Measurements from ENCODE around the gene EGFL8. TPM values are rescaled to one million over a fixed set of nuclear protein-coding genes. Genes with fewer than 3 reads are reported as not detected.

Gene EGFL8
- total RNA-seq, 1 donor from 2014 or later: 17.2 TPM

- no peak for DNase-seq
Measured at GRCh38 chr6:32146687-32147086, 17.7 kb upstream of the EGFL8 start.

DNA sequence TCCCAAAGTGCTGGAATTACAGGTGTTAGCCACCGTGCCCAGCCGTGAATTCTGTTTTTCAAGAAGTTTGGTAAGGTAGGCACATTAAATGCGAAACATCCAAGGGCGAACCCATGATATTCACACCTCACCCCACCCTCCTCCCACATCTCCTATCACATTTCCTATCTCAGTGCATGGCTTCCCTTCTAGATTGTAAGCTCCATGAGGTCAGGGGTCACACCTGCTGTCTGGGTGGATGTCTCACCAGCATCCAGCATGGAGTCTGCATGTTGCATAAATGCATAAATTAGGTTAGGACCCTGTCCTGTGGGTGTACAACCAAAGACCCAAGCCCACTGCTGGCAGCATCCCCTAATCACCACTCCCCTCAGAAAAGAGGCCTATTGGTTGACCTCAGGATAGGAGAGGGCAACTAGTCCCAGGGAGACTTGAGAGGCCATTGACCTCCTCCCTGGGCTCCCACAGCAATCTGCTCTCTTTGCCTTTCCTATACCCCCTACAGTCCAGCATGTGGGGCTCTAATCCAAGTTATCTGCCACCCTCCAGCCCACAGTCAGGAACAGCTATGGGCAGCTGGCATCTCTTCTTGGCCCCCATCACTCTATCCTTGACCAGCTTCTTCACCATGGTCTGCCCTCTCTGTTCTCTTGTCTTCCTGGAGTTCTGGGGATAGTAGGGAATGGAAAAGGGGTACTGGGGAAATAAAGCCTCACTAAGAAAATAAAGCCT lies 16.8 kb upstream of the EGFL8 start:
- no peak for DNase-seq

- DNase-seq: peak; percentile 48
Measured at GRCh38 chr6:32148289-32149091, 15.9 kb upstream of the EGFL8 start.

- DNase-seq: no peak
Measured at GRCh38 chr6:32149092-32149755, 15.2 kb upstream of the EGFL8 start.

GRCh38 chr6:32149932-32150870 lies 14.2 kb upstream of the EGFL8 start:
- DNase-seq: no peak

DNA sequence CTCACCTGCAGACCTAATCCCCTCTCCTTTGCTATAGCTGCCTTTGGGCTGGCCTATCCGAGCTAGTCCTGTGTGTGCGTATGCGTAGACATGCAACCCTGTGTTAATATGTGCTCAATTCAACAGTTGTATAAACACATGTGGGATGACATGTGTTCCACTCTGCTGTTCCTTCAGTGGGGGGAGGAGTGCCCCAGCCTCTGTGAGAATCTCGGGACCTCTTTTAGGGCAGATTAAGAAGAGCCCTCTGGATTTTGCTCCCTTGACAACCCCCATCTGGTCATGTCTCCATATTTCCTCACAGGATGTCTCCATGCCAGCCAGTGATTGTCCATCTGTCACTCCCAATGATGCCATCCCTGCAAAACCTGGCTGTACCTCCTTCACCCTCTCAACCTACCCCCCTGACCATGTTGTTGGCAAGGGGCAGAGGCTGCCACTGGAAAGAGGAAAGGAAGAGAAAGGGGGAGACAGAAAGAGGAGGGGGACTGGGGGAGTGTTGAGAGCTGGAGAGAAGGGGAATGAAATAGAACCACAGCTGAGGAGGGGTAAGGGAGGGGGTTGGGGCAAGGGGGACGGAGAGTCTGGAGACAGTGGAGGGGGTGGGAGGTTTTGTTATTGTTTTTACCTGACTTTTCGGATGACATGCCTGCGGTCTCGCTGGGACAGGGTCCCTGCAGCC lies 13.1 kb upstream of the EGFL8 start:
- no peak for DNase-seq

- no peak for DNase-seq
Measured at GRCh38 chr6:32151863-32152768, 12.3 kb upstream of the EGFL8 start, which contains the start of gene PRRT1. PRRT1 (minus strand) TSS chr6:32151939; CDS start chr6:32151827, 112 bp downstream.

DNA sequence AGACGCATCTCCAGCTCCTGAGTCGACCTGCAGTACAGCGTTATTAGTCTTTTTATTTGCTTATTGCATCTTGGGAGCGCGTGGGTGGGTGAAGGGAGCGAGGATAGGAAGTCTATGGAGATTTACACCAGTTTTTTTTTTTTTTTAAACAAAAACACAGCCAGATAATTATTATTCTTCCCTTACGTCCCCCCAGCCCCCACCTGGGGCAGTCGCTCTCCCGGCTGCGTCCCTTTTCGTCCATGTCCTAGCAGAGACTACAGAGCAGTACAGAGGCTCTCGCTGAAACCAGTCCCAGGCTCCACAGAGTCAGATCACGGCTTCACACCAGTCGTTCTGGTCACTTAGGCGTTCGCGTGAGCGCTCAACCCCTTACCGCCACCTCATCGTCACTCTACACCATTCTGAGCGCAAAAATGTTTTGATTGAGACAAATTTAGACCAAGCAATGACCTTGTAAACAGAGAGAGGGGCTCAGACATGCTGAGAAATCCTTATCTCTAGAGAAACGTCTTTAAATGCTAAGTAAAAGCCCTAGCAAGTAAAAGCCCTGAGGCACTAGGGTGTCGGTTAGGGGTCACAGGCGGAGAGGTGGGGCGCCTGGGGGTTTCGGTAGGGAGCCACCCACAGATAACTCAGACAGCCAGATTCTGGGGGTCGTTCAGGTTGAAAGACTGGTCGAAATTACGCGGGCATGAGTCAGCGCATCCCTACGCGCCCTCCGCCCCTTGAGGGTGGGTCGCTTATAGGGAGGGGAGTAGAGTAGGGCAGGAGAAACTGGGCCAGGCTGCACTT lies 11.4 kb upstream of the EGFL8 start:
- DNase-seq: no peak

DNA sequence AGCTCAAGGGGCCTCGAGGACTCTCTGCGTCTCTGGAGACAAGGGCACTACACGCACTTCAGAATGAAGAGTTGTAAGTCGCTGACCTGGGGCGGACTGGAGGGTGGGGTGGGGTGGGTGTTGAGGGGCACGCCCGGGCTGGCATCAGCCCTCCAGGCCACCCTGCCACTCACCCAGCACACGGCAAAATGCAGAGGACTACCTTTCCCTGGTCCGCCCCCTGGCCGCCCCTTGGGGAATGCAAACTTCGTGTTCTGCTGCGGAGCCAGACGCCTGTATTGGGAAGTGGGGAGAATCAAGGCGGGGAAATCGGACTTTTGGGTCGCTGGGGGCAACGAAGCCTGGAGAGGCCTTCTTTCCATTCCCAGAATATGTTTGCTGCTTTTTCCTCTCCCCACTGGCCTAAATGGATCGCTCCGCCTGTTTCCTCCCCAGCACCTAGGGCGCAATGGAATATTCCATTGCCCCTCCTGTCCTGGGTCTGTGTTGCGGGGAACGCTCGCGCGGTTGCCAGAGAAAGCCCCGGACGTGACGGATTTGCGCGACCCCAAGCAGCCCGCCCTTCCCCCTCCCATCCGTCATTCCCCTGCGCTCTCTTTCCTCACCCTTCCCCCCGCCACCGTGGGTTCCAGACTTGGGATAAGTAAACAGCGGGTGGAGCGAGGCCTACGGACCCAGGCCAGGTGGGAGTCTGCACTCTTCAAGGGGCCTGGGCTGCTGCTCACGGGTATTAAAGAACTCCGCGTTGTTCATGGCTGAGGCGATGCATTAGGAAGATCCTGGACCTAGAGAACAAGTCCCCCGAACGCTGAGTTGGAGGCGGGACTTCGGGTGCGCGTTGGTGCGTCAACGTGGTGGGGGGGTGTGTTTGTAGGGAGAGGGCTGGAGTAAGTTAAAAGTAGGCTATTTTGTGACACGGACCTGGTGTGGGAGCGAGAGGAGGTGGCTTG lies 10.6 kb upstream of the EGFL8 start, which contains the start of gene PPT2:
TSS of gene PPT2 (plus strand) at position 578 of the 950 bp plus-strand sequence. CDS start 454 bp downstream, outside the sequence.
- peak; percentile 95 for DNase-seq

DNA sequence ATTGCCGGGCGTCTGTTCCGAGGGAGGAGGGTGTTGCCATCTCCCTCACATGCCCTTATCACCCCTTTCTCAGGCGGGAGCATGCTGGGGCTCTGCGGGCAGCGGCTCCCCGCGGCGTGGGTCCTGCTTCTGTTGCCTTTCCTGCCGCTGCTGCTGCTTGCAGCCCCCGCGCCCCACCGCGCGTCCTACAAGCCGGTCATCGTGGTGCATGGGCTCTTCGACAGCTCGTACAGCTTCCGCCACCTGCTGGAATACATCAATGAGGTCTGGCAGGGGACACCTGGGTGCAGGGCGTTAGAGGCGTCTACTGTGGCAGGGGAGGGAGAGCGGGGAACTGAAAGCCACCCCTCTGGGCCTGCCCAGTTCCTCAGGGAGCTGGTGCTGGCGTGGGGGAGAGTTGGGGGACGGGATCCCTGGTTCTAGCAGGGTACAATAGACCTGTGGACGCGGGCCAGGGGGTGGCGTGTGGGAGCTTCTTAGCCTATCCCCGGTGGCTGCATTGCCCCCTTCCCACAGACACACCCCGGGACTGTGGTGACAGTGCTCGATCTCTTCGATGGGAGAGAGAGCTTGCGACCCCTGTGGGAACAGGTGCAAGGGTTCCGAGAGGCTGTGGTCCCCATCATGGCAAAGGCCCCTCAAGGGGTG lies 9.8 kb upstream of the EGFL8 start:
- no peak for DNase-seq

DNA sequence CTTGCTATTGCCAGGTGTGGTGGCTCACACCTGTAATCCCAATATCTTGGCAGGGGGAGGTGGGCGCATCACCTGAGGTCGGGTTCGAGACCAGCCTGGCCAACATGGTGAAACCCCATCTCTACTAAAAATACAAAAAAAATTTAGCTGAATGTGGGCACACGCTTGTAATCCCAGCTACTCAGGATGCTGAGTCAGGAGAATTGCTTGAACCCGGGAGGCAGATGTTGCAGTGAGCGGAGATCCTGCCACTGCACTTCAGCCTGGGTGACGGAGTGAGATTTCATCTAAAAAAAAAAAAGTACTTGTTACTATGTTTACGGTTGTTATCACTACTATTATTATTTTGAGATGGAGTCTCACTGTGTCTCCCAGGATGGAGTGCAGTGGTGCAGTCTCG lies 7.5 kb upstream of the EGFL8 start:
- DNase-seq: no peak

- no peak for DNase-seq
Measured at GRCh38 chr6:32158052-32158451, 6.3 kb upstream of the EGFL8 start.

DNA sequence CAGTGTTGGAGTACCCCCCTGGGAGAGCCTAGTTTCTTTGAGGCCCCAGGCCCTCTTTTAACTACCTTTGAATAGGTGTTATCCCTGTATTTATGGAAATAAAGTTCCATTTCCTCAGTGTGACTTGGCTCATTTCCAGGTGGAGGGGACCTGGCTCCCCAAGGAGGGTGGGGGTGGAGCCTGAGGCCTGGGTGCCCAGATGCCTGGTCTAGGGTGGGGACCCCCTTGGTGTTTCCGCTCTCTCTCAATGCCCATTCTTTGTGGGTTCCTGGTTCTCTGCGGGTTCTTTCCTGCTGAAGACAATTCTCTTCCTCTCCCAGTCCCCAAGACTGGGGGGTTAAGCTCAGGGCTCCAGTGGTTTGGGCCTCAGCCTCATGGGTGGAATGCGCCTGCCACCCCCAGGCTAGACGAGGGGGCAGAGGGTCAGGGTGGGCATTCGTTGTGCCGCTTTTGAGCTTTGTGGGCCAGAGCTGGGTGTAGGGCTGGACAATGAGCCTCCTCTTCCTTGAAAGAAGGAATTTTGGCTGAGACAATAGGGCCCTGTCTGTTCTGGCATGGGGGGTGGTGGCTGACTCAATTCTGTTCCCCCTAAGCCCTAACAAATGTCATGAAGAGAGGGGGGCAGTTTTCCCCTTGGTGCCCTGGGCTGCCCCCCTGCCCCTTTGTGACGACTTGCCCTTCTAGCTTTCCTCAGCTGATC lies 686 bp upstream of the EGFL8 start:
- DNase-seq: no peak

DNA sequence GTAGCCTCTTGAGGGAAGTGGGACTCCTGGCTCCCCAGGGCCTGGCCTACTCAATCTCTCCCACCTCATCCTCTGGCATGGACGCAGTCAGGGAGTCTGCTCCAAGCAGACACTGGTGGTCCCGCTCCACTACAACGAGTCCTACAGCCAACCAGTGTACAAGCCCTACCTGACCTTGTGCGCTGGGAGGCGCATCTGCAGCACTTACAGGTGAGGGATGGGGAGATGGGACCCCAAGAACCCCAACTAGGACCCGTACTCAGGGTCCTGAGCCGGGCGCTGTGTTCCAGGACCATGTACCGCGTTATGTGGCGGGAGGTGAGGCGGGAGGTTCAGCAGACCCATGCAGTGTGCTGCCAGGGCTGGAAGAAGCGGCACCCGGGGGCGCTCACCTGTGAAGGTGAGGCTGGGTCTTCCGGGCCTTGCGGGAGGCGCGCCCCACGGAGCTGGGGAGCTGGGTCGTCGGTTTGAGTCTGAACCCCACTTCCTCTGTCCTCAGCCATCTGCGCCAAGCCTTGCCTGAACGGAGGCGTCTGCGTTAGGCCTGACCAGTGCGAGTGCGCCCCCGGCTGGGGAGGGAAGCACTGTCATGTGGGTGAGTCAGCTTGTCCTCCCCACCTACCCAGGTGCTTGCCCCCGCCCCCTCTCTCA lies 2.1 kb downstream of the EGFL8 start:
- DNase-seq: no peak

- DNase-seq: no peak
Measured at GRCh38 chr6:32167154-32167760, 2.9 kb downstream of the EGFL8 start.

DNA sequence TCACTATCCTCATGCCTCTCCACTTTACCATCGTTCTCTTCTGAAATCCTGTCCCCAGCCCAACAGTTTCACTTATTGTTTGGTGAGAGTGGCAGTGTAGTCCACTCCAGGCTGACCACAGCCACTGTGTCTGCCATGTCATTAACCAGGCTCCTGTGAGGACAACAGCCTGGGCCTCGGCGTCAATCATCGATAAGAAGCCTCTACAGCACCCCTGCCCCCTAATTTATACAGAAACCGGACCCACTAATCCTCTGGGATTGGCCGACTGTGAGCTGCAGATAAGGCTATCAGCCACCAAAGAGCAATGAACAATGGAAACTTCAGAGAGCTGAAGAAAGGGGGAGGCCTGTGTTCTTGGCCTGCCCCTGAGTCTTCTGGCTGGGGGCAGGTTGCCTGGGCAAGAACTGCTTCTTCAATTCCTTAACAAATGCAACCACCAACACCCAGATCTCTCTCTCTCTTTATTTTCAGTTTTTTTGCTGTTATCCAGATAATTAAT lies 3.4 kb downstream of the EGFL8 start:
- no peak for DNase-seq
